AG08395 (cell line): ENCODE measurements around the gene GRIA4.

Experiments used
- DNase-seq: peaks from one replicate; pipeline ENCODE4 v3.0.0; 2012; ENCODE audit warnings: mixed read lengths, low spot score

The GRIA4 gene

DNA sequence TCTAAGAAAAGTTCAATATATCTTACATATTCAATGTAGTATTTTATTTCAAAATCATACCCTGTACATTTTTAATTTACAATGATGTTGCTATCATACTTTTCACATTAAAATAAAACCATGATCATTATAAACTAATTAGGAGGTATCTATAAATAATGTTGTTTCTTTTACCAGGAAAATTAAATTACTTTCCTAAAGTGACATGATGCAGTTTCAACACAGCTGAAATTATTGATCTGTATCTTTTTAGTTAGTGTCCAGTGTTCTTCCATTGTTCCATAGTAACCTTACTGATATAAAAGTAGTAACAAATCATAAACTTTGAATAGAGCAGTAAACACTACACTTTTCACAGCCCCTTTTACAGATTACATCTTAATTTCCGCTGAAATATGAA, 29.7 kb downstream of the GRIA4 start:
- DNase-seq: no peak

DNA sequence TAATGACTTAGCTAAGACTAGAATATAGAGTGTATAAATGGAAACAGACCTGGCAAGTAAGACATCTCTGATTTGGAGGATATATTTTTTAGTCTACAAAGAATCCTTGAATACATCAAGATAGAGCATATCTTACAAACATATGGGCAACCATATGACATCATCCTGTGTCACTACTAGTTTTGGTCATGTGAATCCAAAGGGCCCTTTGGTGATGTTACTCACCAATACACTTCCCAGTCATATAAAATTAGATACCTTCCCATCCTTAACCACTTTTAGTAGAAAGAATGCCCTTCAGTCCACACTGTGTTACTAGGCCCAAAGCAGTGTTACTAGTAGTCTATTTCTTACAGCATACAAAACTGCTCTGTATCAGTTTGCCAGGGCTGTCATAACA, 31.6 kb downstream of the GRIA4 start:
- no peak for DNase-seq

DNA sequence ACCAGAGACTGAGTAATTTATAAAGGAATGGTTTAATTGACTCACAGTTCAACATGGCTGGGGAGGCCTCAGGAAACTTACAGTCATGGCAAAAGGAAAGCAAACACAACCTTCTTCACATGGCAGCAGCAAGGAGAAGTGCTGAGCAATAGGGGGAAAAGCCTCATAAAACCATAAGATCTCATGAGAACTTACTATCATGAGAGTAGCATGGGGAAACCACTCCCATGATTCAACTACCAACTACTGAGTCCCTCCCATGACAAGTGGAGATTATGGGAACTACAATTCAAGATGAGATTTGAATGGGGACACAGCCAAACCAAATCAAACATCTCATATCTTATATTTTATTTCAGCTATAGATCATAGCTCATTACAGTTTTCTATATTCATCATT, 33.0 kb downstream of the GRIA4 start:
- no peak for DNase-seq

DNA sequence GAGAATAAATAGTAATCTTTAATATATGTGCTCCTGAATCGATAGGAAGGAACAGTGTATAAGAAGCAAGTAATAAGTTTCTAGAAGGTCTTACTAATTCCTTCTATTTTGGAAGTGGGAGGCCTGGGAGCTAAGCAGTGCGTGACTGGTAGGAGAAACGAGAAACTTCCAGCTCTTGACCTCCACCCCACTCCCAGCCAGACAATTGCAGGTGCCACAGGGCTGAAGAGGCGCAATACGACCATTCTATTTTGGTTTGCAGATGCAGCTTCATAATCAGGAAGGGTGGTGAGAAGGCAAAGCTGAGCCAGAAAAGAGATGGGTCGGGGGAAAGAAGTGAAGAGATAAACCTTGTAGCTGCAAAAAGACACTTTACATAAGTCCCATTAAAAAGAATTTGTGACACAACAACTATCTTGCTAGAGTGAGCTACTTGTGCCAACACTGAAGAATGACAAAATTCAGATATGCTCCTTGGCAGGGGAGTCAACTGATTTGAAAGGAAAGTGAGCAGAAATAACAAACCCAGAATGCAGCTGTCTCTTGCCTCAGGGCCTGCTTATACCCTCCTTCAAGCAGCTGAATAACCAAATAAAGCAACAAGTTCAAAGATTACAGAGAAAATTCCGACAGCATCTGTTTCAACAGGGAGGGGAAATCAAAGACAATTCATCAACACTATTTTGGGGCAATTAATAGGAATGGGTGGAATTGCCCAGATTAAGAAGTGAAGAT, 35.1 kb downstream of the GRIA4 start:
- DNase-seq: no peak

DNA sequence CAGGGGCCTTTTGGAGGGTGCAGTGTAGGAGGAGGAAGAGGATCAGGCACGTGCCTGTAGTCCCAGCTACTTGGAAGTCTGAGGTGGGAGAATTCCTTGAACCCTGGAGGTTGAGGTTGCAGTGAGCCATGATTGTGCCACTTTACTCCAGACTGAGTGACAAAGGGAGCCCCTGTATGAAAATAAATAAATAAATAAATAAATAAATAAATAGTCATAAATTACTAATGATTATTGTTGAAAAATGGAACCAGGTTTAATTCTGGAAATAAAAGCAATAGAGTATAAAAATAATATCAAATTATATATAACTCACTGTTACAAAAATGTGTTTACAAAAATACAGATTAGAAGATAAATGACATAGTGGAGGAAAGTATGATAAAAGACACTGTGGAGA, 37.9 kb downstream of the GRIA4 start:
- no peak for DNase-seq

DNA sequence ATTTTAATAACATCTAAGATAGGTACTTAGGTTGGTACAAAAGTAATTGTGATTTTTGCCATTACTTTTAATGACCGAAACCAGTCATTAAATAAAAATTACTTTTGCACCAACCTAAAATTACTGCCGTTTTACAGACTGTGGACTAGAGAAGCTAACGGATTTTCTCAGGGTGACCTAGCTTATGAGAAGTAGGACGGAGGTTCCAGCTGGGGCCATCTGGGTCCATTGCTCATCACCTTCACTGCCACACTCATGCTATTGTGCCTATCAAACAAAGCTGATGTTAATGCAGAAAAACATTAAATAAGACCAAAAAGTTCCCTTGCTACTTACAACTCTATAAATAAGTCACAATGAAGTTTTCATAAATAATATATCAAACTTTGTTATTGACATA, 38.9 kb downstream of the GRIA4 start:
- no peak for DNase-seq

DNA sequence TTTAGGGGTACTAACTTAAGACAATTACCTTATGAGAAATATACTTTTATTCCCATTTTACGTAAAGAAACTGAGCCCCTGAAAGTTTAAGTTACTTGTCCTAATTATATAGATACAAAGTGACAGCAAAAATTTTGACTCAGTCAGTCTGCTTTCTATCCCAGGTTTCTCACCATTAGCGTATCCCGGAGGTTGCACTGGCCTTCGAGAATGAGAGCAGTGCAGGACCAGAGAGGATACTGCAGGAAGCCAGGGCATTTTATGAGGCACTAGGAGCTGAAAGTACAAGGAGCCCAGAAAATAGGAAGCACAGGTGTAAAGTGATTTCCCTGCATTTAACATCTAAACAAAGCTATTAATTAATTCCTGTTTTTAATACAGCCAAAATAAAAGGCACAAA, 55.4 kb downstream of the GRIA4 start:
- DNase-seq: no peak

DNA sequence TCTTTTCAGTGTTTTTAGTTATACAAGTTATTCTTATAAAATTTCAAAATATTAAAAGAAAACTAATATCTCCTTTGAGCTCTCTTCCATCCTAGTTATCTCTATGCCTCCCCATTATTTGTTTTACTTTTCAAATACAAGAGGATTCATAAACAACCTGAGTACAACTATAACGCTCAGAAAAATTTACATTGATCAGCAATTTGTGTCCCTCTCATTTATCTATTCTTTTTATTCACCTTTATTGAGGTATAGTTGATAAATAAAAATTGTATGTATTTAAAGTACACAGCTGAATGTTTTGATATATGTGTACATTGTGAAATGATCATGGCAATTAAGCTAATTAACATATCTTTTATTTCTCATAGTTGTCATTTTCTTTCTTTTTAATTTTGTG, 57.6 kb downstream of the GRIA4 start:
- no peak for DNase-seq

DNA sequence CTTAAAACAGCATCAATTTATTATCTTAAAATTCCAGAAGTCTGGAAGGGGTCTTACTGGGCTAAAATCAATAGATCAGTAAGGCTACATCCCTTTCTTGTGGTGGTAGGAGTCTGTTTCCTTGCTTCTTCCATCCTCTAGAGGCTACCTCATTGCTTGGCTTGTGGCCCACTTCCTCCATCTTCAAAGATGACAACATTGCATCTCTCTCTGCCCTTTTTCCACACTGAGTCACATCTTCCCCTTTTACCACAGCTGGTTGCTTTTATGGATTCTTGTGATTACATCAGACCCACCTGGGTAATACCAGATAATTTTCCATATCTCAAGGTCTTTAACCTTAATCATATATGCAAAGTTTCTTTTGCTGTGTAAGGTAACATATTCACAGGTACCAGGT, 60.9 kb downstream of the GRIA4 start:
- DNase-seq: no peak

DNA sequence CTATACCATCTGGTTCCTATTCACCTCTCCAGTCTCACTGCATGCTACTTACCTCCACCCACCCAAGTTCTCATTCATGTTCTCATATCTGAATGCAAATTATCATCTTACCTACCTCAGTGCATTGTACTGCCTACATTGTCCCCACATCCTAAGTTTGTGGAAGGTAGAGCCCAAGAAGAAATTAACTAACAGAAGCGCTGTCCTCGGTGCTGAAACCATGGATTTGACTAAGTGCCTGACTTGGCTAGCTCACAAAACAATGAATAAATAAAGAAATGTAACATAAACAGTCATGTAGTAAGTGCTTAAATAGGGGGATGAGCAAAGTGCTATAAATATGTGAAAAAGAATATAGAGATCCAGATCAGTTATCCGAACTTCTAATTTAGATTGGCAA, 63.2 kb downstream of the GRIA4 start:
- peak; percentile 2 for DNase-seq

DNA sequence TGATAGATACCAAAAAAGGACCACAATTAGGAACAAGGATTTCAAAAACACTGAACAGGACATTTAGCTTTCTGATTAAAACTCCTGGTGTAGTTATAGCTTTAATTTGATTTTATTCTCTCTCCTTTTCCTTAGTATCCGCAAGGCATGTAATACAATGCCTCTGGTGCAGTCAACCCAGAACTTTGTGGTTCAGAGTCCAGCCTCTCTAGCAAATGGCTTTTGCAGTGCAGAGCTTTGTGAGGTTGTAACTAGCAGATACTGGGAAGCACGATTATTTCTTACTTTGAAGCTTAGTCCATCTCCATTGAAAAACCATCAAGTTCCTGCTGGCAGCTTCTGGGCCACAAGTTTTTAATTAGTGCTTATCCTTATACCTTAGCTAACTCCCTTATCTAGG, 79.8 kb downstream of the GRIA4 start:
- no peak for DNase-seq

DNA sequence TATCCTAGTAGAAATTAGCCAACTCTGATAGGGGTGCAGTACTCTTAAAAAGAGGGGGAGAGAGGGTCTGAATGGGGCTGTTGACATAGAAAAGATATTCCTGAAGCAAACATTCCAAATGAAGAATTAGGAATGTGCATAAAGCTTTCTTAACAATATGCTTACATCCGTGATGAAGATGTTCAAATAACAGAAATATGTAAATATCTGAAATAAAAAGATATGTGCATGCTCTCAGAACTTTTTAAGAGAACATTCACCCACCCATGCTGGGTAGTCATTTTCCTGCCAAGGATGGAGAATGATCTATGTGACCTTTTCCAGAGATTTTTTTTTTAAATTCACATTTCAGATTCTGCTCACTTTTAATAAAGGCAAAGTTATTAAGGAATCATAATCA, 80.6 kb downstream of the GRIA4 start:
- no peak for DNase-seq

DNA sequence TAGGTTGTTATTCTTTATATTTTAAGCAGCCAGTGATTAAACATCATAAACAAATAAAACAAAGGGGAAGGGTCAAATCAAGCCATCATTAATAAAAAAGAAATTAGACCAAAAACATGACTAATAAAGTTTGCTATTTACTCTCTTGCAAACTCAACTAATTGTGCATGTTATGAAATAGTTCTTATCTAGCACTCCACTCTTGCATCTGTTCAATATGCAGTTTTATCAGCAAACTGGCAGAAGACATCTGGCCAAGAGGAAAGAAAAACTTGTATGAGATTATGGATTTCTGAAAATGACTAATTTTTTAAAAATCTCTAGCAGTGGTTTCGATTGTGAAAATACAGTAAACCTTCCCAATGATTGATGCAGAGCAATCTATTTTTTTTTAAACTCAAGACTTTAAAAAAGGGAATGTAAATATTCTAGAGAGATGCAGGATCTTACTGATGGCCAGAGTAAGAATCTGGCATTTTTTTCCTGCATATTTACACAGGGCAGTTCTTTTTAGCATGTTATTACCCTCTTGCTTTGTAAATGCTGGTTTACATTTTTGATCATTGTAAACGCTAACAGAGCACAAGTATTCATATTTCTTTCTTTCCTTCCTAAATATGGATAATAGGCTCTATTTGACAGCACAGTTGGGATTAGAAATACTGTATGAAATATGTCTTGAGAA, 83.3 kb downstream of the GRIA4 start:
- no peak for DNase-seq

DNA sequence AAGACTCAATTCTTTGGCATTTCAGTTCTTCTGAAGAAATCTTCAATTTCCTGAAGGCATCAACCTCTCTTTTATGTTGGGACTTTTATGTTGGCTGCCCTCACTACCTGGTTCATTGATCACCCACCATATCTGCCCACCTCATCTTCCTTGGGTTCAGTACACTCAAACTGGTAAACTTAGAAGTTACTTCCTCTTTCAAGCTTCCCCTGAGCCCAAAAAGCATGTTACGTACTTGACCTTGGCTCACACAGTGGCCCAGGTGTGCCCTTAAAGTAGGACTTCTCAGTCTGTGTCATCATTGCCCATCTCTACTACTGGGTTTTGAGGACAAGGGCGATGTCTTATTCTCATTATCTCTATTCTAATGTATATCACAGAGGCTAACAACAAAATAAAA, 86.1 kb downstream of the GRIA4 start:
- DNase-seq: no peak

DNA sequence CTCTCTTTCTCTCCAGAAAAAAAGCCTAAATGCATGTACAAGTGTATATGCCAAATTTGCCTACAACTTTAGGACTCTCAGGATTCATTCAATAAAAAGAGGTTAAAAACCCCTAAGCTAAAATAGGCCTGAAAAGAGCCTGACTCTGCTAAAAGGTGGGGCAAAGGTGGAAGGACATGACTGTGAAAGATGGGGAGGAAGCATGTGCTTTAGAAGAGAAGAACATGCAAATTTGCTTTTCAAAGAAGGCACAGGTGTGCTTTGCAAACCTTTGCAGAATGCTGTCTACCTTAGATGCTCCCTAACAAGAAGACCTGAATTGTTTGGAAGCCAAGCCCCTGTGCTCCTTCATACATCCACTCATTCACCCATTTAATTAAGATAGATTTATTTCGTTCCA, 87.4 kb downstream of the GRIA4 start:
- no peak for DNase-seq

DNA sequence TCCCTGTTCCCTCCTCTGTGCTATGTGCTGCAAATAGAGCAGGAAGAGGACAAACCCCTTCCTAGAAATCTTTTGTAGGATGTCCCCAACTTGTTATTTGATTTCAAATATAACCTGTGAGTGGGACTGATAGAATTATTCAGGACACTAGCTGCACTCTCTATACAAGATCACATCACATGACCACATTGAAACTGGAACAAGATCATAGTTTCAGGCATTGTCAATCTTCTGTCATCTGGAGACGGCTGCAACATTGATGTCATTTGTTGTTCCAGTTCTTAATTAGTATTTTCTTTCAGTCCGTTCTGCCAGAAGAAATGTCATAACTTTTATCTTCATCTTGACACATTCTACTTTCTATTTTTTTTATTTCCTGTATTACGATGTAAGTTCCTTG, 89.3 kb downstream of the GRIA4 start:
- no peak for DNase-seq

DNA sequence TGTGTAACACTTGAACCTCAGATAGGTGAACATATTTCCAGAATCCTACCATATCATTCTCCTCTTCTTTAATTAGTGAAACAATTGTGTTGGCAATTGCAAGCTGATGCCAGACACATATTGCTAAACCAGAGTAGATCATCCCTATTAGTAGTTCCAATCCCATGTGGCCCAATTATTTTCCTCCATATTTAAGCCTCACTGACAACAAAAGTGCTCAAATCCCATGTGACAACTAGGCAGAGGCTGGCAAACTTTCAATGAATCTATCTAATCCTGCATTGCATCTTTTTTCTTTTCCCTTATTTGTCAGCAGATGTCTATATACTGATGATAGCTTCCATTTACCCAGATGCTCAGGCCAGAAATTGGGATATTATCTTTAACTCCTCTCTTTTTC, 90.4 kb downstream of the GRIA4 start:
- no peak for DNase-seq

DNA sequence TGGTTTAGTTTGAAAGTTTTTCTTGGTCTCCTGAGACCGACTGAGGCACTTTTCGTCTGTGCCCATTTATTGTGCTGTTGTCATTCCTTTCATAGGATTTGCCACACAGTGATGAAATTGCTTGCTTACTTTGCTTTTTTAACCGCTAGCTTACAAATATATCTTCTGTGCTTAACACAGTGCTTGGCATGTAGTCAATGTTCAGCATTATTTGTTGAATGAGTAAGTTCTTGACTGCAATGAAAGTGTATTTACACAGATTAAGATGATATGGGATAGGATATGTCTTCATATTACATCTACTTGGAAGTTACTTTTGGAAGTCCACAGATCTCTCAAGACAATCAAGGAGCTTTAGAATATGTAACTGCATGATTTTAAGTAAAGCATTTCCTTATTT, 91.2 kb downstream of the GRIA4 start:
- no peak for DNase-seq

DNA sequence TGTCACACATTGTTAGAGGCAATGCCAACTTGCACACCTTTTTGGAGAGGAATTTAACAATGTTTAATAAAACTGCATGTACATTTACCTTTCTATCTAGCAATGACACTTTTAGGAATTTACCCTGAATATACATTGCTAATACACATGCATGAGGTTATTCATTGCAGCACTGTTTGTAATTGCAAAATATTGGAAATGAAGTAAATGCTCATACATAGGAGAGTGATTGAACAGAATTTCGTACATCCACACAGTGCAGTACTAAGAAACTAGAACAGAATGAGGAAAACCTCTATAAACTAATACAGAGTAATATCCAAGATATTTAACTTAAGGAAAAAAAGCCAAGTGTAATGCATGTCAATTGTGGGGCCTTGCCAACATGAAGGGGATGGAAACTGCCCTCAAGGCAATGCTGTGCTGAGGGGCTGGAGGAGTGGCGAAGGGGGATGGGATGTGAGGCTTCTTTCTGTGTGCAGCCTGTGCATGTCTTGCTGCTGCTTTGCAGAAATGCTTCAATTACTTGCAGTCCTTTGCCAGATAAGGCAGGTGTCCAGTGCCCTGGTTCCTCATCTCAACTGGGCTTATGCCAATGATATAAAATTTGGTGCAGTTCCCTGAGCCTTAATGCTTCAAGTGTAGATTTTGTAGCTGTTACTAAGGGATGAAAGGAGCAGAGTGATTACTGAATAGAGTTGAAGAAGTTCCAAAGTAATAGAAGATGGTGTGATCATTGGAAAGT, 96.1 kb downstream of the GRIA4 start:
- no peak for DNase-seq

DNA sequence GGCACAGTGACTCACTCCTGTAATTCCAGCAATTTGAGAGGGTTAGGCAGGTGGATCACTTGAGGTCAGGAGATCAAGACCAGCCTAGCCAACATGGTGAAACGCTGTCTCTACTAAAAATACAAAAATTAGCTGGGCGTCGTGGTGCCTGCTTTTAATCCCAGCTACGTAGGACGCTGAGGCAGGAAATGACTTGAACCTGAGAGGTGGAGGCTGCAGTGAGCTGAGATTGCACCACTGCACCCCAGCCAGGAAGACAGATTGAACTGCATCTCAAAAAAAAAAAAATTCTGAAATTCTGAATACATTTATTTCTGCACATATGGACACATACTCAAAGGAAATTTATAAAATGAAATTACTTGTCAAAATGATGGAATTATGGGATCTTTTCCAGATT, 103.2 kb downstream of the GRIA4 start:
- no peak for DNase-seq

DNA sequence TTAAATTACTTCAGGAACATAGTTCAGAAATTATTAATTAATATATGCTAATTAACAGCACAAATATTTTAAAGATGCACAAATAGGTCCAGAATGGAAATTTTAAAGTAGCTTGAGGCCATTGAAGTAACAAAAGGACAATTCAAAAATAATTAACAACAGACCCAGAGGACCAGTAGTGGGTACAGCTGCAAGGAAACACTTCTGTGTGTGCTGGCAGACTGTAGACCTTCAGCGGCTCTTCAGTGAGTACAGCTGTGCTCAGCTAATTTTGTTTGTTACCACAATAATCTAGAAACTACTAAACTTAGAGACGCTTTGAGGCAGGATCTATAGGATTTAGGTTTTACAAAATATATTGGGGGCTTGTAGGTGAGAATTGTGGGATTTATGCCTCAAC, 103.8 kb downstream of the GRIA4 start:
- no peak for DNase-seq

DNA sequence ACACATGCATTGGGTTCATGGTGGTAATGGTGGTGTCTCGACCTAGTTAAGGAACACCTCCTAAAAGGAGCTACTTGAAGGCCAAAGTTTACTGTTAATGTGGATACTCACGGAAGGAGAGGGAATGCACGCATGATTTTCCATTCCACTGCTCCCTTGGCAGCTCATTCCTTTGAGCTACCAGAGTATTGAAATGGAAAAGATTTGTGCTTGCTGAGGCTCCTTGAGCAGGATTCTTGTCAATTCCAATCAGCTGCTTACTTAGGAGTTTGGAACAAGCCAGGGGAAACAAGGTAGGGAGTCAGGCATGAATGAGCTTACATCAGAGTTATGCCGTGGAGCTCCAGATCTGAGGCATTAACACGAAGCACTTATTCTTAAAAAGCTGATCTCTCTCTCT, 108.8 kb downstream of the GRIA4 start:
- no peak for DNase-seq

DNA sequence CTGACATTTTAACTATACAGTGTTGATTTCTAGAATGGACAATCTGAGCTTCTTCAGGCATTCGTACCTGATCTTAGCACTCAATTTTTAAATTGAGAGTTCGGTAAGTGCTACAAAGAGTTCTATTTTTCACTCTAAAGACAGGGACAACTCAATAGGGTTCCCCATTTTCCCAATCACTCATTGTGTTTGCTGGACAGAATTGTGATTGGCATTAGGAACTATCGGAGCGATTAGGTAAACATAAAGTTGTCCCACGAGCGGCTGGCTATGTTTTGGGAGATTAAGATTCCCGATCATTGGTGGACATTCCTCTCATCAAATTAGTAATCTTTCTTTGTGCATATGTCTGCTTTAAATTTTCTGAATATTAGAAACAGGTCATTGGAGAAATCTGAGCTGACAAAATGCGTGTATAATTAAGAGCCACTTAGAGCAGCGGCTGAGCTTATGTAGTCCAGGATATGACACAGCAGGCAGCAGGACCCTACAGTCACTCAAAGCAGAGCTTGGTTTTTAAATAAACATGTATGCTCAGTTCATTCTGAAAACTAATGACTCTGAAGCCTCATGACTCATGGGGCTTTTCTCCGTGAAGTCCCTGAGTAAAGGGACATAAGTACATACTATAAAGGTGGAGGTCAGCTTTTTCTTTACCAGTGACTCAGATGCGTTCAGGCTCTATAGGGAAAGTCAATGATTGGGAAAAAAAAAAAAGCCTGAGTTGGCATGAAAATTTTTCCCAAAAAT, 109.4 kb downstream of the GRIA4 start:
- no peak for DNase-seq
